SH-SY5Y (cell line): Measurements from ENCODE around the gene ITPRID2.

Experiments
- GATA2 ChIP-seq: IDR thresholded peaks from 2 replicates; pipeline ENCODE4 v1.6.1; 2011; ENCODE audit warnings: mild to moderate bottlenecking, low read depth, low read length
- GATA3 ChIP-seq: IDR thresholded peaks from 2 replicates; pipeline ENCODE4 v1.6.1; 2011; ENCODE audit warnings: low read depth, mild to moderate bottlenecking, low read length, moderate library complexity

- TF ChIP-seq GATA2 = no peak
- TF ChIP-seq GATA3 = no peak
Measured at GRCh38 chr2:181878448-181878847, 13.1 kb upstream of the ITPRID2 start.
